HEK293 (cell line): Measurements from ENCODE around the gene KIF5A.

Experiments used
- BCL11A ChIP-seq: fragments of 450-650 bp; formaldehyde crosslinking; IDR thresholded peaks from 2 replicates; pipeline ENCODE4 v1.5.1; 2016; ENCODE audit warnings: low read depth, missing biosample characterization, missing genetic modification characterization
- GLI4 ChIP-seq: fragments of 450-650 bp; formaldehyde crosslinking; IDR thresholded peaks from 2 replicates; pipeline ENCODE4 v1.5.1; 2016; ENCODE audit warnings: missing biosample characterization, missing genetic modification characterization
- GLIS1 ChIP-seq: fragments of 450-650 bp; formaldehyde crosslinking; IDR thresholded peaks from 2 replicates; pipeline ENCODE4 v1.5.1; 2016; ENCODE audit warnings: missing biosample characterization, missing genetic modification characterization
- KLF16 ChIP-seq: fragments of 450-650 bp; formaldehyde crosslinking; IDR thresholded peaks from 2 replicates; pipeline ENCODE4 v1.5.1; 2017; ENCODE audit warnings: missing biosample characterization, missing genetic modification characterization
- KLF8 ChIP-seq: fragments of 450-650 bp; formaldehyde crosslinking; IDR thresholded peaks from 2 replicates; pipeline ENCODE4 v1.5.1; 2016; ENCODE audit warnings: missing biosample characterization, missing genetic modification characterization
- MEIS1 ChIP-seq: sonication (generic); formaldehyde crosslinking; IDR thresholded peaks from 2 replicates; pipeline ENCODE4 v1.8.1; 2022; ENCODE audit warnings: missing genetic modification reagents, mild to moderate bottlenecking, borderline replicate concordance
- MYNN ChIP-seq: fragments of 450-650 bp; formaldehyde crosslinking; IDR thresholded peaks from 2 replicates; pipeline ENCODE4 v1.5.1; 2016; ENCODE audit warnings: missing biosample characterization, missing genetic modification characterization, borderline replicate concordance
- SCRT1 ChIP-seq: fragments of 450-650 bp; formaldehyde crosslinking; IDR thresholded peaks from 2 replicates; pipeline ENCODE4 v1.5.1; 2016; ENCODE audit warnings: missing biosample characterization, missing genetic modification characterization, borderline replicate concordance
- YY1 ChIP-seq: fragments of 450-650 bp; formaldehyde crosslinking; IDR thresholded peaks from 2 replicates; pipeline ENCODE4 v1.5.1; 2018; ENCODE audit warnings: missing biosample characterization, missing genetic modification characterization
- YY2 ChIP-seq: fragments of 450-650 bp; formaldehyde crosslinking; IDR thresholded peaks from 2 replicates; pipeline ENCODE4 v1.5.1; 2016; ENCODE audit warnings: missing biosample characterization, missing genetic modification characterization
- ZFP69B ChIP-seq: fragments of 450-650 bp; formaldehyde crosslinking; IDR thresholded peaks from 2 replicates; pipeline ENCODE4 v1.5.1; 2016; ENCODE audit warnings: missing biosample characterization, missing genetic modification characterization
- ZIC2 ChIP-seq: fragments of 450-650 bp; formaldehyde crosslinking; IDR thresholded peaks from 2 replicates; pipeline ENCODE4 v1.5.1; 2016; ENCODE audit warnings: missing biosample characterization, missing genetic modification characterization
- ZNF140 ChIP-seq: fragments of 450-650 bp; formaldehyde crosslinking; IDR thresholded peaks from 2 replicates; pipeline ENCODE4 v1.5.1; 2016; ENCODE audit warnings: missing biosample characterization, missing genetic modification characterization
- ZNF157 ChIP-seq: fragments of 450-650 bp; formaldehyde crosslinking; IDR thresholded peaks from 2 replicates; pipeline ENCODE4 v1.5.1; 2016; ENCODE audit warnings: missing biosample characterization, missing genetic modification characterization
- ZNF391 ChIP-seq: fragments of 450-650 bp; formaldehyde crosslinking; IDR thresholded peaks from 2 replicates; pipeline ENCODE4 v1.5.1; 2016; ENCODE audit warnings: low read depth, missing biosample characterization, missing genetic modification characterization, borderline replicate concordance
- ZNF626 ChIP-seq: fragments of 450-650 bp; sonication (Bioruptor Pico); formaldehyde crosslinking; IDR thresholded peaks from 2 replicates; pipeline ENCODE4 v1.5.1; 2018; ENCODE audit warnings: missing biosample characterization, missing genetic modification characterization, inconsistent platforms
- ZNF707 ChIP-seq: fragments of 450-650 bp; formaldehyde crosslinking; IDR thresholded peaks from 2 replicates; pipeline ENCODE4 v1.5.1; 2016; ENCODE audit warnings: missing biosample characterization, missing genetic modification characterization
- ZNF747 ChIP-seq: fragments of 450-650 bp; formaldehyde crosslinking; IDR thresholded peaks from 2 replicates; pipeline ENCODE4 v1.5.1; 2016; ENCODE audit warnings: missing biosample characterization, missing genetic modification characterization
- ZNF837 ChIP-seq: fragments of 450-650 bp; formaldehyde crosslinking; IDR thresholded peaks from 2 replicates; pipeline ENCODE4 v1.5.1; 2016; ENCODE audit warnings: missing biosample characterization, missing genetic modification characterization
- ZSCAN23 ChIP-seq: fragments of 450-650 bp; formaldehyde crosslinking; IDR thresholded peaks from 2 replicates; pipeline ENCODE4 v1.5.1; 2016; ENCODE audit warnings: missing biosample characterization, missing genetic modification characterization
- TF ChIP-seq, protein P1 (sequence below): fragments of 450-650 bp; formaldehyde crosslinking; IDR thresholded peaks from 2 replicates; pipeline ENCODE4 v1.5.1; 2016; ENCODE audit warnings: missing biosample characterization, missing genetic modification characterization
- TF ChIP-seq, protein P2 (sequence below): fragments of 450-650 bp; formaldehyde crosslinking; IDR thresholded peaks from 2 replicates; pipeline ENCODE4 v1.5.1; 2016; ENCODE audit warnings: missing biosample characterization, missing genetic modification characterization
- TF ChIP-seq, protein P3 (sequence below): fragments of 450-650 bp; formaldehyde crosslinking; IDR thresholded peaks from 2 replicates; pipeline ENCODE4 v1.5.1; 2016; ENCODE audit warnings: missing biosample characterization, missing genetic modification characterization
- TF ChIP-seq, protein P4 (sequence below): fragments of 450-650 bp; formaldehyde crosslinking; optimal IDR thresholded peaks from 2 replicates; pipeline ENCODE3; 2016; ENCODE audit warnings: missing biosample characterization, mild to moderate bottlenecking, missing genetic modification characterization
- TF ChIP-seq, protein P5 (sequence below): fragments of 450-650 bp; formaldehyde crosslinking; IDR thresholded peaks from 2 replicates; pipeline ENCODE4 v1.5.1; 2016; ENCODE audit warnings: missing biosample characterization, missing genetic modification characterization
- TF ChIP-seq, protein P6 (sequence below): fragments of 450-650 bp; formaldehyde crosslinking; conservative IDR thresholded peaks from 2 replicates; pipeline ENCODE4 v1.5.1; 2016; ENCODE audit warnings: low read depth, missing biosample characterization, missing genetic modification characterization

KIF5A gene

DNA sequence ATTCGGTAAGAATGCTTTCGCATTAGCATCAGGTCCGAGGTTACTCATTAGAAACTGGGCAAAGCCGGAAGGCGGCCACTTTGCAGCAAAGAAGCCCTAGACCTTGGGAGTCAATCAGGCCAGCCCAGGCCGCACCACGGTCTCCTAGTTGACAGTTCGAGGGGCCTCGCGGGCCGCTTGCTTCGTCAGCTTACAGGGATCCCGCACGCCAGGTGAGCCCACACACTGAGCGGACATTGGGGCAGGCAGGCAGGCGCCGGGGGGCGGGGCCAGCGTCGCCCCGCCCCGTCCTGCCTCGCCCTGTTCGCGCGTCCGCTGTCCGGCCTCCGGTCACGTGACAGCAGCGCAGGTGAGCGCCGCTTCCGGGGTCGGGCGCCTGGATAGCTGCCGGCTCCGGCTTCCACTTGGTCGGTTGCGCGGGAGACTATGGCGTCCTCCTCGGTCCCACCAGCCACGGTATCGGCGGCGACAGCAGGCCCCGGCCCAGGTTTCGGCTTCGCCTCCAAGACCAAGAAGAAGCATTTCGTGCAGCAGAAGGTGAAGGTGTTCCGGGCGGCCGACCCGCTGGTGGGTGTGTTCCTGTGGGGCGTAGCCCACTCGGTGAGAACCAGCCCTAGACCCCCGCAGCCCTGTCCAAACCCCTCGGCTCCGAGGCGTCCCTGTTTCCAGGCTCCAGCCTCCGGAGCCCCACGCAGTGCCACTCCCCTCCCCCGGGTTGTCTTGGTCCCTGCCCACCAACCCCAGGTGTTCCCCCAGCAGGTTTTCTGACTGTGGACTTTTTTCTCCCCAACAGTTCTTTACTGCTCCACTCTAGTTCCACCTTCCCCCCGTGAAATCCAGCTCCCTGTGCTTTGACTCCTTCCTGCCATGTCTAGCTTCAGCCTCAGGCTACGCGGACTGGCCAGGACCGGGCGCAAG lies 41.3 kb downstream of the KIF5A start, which contains the start of gene PIP4K2C (continued):
- TF ChIP-seq, protein P1, sequence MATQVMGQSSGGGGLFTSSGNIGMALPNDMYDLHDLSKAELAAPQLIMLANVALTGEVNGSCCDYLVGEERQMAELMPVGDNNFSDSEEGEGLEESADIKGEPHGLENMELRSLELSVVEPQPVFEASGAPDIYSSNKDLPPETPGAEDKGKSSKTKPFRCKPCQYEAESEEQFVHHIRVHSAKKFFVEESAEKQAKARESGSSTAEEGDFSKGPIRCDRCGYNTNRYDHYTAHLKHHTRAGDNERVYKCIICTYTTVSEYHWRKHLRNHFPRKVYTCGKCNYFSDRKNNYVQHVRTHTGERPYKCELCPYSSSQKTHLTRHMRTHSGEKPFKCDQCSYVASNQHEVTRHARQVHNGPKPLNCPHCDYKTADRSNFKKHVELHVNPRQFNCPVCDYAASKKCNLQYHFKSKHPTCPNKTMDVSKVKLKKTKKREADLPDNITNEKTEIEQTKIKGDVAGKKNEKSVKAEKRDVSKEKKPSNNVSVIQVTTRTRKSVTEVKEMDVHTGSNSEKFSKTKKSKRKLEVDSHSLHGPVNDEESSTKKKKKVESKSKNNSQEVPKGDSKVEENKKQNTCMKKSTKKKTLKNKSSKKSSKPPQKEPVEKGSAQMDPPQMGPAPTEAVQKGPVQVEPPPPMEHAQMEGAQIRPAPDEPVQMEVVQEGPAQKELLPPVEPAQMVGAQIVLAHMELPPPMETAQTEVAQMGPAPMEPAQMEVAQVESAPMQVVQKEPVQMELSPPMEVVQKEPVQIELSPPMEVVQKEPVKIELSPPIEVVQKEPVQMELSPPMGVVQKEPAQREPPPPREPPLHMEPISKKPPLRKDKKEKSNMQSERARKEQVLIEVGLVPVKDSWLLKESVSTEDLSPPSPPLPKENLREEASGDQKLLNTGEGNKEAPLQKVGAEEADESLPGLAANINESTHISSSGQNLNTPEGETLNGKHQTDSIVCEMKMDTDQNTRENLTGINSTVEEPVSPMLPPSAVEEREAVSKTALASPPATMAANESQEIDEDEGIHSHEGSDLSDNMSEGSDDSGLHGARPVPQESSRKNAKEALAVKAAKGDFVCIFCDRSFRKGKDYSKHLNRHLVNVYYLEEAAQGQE (tag by site-specific recombination) = peak; percentile 69
- TF ChIP-seq BCL11A (no peak; the same call in 1 of the 2 replicates), ZNF626 (tag by site-specific recombination) (no peak), ZIC2 (tag by site-specific recombination) (no peak; the same call in 1 of the 2 replicates), ZNF707 (tag by site-specific recombination) (no peak), GLIS1 (tag by site-specific recombination) (peak; percentile 53), KLF16 (peak; percentile 87; the same call in 1 of the 2 replicates), YY2 (tag by site-specific recombination) (peak; percentile 60), ZNF391 (tag by site-specific recombination) (0 out of 2 replicates have a peak, but pooled peaks have one; percentile 54), MYNN (no peak), ZNF747 (tag by site-specific recombination) (no peak), YY1 (tag by site-specific recombination) (peak; percentile 69; the same call in 1 of the 2 replicates), ZNF140 (tag by site-specific recombination) (no peak), ZSCAN23 (no peak), KLF8 (tag by site-specific recombination) (peak; percentile 88; the same call in 1 of the 2 replicates), ZFP69B (tag by site-specific recombination) (no peak), GLI4 (tag by site-specific recombination) (no peak), SCRT1 (no peak), ZNF157 (tag by site-specific recombination) (no peak), ZNF837 (tag by site-specific recombination) (no peak), MEIS1 (CRISPR knock-in tag) (no peak)
- TF ChIP-seq, protein P2, sequence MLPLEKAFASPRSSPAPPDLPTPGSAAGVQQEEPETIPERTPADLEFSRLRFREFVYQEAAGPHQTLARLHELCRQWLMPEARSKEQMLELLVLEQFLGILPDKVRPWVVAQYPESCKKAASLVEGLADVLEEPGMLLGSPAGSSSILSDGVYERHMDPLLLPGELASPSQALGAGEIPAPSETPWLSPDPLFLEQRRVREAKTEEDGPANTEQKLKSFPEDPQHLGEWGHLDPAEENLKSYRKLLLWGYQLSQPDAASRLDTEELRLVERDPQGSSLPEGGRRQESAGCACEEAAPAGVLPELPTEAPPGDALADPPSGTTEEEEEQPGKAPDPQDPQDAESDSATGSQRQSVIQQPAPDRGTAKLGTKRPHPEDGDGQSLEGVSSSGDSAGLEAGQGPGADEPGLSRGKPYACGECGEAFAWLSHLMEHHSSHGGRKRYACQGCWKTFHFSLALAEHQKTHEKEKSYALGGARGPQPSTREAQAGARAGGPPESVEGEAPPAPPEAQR (tag by site-specific recombination) = no peak
- TF ChIP-seq, protein P3, sequence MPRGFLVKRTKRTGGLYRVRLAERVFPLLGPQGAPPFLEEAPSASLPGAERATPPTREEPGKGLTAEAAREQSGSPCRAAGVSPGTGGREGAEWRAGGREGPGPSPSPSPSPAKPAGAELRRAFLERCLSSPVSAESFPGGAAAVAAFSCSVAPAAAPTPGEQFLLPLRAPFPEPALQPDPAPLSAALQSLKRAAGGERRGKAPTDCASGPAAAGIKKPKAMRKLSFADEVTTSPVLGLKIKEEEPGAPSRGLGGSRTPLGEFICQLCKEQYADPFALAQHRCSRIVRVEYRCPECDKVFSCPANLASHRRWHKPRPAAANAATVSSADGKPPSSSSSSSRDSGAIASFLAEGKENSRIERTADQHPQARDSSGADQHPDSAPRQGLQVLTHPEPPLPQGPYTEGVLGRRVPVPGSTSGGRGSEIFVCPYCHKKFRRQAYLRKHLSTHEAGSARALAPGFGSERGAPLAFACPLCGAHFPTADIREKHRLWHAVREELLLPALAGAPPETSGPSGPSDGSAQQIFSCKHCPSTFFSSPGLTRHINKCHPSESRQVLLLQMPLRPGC (tag by site-specific recombination) = no peak
- TF ChIP-seq, protein P4, sequence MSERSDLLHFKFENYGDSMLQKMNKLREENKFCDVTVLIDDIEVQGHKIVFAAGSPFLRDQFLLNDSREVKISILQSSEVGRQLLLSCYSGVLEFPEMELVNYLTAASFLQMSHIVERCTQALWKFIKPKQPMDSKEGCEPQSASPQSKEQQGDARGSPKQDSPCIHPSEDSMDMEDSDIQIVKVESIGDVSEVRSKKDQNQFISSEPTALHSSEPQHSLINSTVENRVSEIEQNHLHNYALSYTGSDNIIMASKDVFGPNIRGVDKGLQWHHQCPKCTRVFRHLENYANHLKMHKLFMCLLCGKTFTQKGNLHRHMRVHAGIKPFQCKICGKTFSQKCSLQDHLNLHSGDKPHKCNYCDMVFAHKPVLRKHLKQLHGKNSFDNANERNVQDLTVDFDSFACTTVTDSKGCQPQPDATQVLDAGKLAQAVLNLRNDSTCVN (tag by site-specific recombination) = peak; percentile 67
- TF ChIP-seq, protein P5, sequence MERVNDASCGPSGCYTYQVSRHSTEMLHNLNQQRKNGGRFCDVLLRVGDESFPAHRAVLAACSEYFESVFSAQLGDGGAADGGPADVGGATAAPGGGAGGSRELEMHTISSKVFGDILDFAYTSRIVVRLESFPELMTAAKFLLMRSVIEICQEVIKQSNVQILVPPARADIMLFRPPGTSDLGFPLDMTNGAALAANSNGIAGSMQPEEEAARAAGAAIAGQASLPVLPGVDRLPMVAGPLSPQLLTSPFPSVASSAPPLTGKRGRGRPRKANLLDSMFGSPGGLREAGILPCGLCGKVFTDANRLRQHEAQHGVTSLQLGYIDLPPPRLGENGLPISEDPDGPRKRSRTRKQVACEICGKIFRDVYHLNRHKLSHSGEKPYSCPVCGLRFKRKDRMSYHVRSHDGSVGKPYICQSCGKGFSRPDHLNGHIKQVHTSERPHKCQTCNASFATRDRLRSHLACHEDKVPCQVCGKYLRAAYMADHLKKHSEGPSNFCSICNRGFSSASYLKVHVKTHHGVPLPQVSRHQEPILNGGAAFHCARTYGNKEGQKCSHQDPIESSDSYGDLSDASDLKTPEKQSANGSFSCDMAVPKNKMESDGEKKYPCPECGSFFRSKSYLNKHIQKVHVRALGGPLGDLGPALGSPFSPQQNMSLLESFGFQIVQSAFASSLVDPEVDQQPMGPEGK (tag by site-specific recombination) = 0 out of 2 replicates have a peak, but pooled peaks have one; percentile 26
- TF ChIP-seq, protein P6, sequence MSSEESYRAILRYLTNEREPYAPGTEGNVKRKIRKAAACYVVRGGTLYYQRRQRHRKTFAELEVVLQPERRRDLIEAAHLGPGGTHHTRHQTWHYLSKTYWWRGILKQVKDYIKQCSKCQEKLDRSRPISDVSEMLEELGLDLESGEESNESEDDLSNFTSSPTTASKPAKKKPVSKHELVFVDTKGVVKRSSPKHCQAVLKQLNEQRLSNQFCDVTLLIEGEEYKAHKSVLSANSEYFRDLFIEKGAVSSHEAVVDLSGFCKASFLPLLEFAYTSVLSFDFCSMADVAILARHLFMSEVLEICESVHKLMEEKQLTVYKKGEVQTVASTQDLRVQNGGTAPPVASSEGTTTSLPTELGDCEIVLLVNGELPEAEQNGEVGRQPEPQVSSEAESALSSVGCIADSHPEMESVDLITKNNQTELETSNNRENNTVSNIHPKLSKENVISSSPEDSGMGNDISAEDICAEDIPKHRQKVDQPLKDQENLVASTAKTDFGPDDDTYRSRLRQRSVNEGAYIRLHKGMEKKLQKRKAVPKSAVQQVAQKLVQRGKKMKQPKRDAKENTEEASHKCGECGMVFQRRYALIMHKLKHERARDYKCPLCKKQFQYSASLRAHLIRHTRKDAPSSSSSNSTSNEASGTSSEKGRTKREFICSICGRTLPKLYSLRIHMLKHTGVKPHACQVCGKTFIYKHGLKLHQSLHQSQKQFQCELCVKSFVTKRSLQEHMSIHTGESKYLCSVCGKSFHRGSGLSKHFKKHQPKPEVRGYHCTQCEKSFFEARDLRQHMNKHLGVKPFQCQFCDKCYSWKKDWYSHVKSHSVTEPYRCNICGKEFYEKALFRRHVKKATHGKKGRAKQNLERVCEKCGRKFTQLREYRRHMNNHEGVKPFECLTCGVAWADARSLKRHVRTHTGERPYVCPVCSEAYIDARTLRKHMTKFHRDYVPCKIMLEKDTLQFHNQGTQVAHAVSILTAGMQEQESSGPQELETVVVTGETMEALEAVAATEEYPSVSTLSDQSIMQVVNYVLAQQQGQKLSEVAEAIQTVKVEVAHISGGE (tag by site-specific recombination) = peak; percentile 64
